GM12864 (cell line): Measurements from ENCODE around the gene MAP3K2.

Experiments used
- DNase-seq: peaks from one replicate; pipeline ENCODE4 v3.0.0-alpha.2; 2011; ENCODE audit warnings: low read depth
- H3K4me3 ChIP-seq: 2 replicates; pipeline ENCODE4 v1.5.1; 2011; ENCODE audit warnings: mild to moderate bottlenecking, low read depth, low read length, control low read depth
- CTCF ChIP-seq: IDR thresholded peaks from 2 replicates; pipeline ENCODE4 v1.5.1; 2011; ENCODE audit warnings: low read depth, mild to moderate bottlenecking, moderate library complexity, low read length, control low read depth, inconsistent platforms; ENCODE audit errors: missing control alignments

The MAP3K2 gene

GRCh38 chr2:127404466-127405254, 16.9 kb upstream of the MAP3K2 start:
- no peak for TF ChIP-seq CTCF
- H3K4me3 ChIP-seq, result no peak overlapping the region
- no peak for DNase-seq

GRCh38 chr2:127403460-127403859, 15.7 kb upstream of the MAP3K2 start:
- no peak for DNase-seq
- TF ChIP-seq CTCF, result no peak
- no peak overlapping the region for H3K4me3 ChIP-seq

- TF ChIP-seq CTCF, result no peak
- DNase-seq, result no peak
- no peak overlapping the region for H3K4me3 ChIP-seq
Measured at GRCh38 chr2:127401757-127402695, 14.3 kb upstream of the MAP3K2 start.

GRCh38 chr2:127400897-127401756, 13.4 kb upstream of the MAP3K2 start:
- H3K4me3 ChIP-seq, result no peak overlapping the region
- DNase-seq, result no peak
- no peak for TF ChIP-seq CTCF

GRCh38 chr2:127400533-127400896, 12.7 kb upstream of the MAP3K2 start:
- no peak overlapping the region for H3K4me3 ChIP-seq
- no peak for DNase-seq
- no peak for TF ChIP-seq CTCF

- H3K4me3 ChIP-seq, result no peak overlapping the region
- no peak for DNase-seq
- no peak for TF ChIP-seq CTCF
Measured at GRCh38 chr2:127398239-127398590, 10.4 kb upstream of the MAP3K2 start.
